ENCODE measurements around the gene LINS1.
A peak's percentile ranks its signal among the peaks of the same experiment; 100 is the strongest.

LINS1 gene, protein sequence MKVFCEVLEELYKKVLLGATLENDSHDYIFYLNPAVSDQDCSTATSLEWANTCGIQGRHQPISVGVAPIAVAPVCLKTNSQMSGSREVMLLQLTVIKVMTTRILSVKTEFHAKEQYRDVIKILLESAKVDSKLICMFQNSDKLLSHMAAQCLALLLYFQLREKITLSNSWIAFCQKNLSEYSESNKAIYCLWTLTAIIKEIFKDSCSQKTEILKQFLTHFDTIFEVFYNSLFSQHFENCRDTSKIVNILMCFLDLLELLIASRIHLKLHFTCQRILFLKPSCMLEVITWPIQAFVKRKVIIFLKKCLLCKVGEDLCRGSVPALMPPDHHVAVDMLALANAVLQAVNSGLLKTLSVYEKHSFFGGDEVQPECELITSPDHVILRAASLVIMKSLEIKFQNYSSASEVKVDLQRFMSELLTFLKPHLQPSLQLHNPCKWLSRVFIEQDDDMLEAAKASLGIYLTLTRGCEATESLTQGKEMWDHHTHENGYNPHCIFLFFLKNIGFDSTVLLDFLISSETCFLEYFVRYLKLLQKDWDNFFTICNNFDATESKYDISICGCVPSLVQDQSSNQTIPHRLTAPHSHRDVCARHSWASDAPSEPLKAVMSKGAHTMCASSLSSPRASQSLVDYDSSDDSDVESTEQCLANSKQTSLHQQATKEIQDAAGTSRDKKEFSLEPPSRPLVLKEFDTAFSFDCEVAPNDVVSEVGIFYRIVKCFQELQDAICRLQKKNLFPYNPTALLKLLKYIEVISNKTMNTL

DNA sequence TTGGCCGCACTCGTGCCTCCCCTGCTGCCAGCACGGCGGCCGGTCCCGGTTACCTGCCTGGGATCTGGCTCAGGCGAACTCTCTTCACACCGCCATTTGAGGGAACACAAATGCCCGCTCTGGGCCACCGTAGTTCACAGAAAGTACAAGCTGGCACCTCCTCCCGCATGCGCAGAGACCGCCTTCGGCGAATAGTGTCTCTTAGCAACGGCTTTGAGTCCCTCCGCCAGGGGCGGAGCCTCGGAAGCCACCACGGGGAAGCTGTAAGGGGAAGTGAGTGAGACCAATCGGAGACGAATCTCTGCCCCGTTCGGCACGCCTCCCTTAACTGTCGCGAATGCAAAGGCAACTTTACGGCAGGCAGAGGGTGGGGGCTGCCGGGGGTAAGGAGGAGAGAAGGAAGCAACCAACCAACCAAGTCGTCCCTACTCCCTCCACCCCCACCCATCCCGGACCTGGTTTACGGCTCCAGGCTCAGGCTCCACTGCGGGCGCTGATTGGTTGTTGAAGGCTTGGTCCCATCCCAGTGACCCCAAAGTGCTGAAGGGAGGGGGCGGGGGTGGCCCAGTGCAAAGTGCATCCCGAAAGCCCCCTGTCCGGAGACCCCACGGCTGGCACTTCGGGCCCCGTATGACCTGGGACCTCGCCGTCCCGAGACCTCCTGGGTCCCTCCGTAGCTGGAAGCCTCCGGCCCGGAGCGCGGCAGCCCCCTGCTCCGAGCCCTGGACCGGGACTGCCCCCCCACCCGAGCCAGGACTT is at the start of gene LINS1, which contains the start of gene ASB7:
Gene LINS1 (minus strand): TSS at position 121 of the 759 bp plus-strand sequence. CDS start 21,342 bp downstream, outside the sequence.
Gene ASB7 (plus strand): TSS at position 526 of the 759 bp plus-strand sequence. CDS start 9,628 bp downstream, outside the sequence.
- peak; percentile 100 for DNase-seq (ENCODE audit: low spot score)

DNA sequence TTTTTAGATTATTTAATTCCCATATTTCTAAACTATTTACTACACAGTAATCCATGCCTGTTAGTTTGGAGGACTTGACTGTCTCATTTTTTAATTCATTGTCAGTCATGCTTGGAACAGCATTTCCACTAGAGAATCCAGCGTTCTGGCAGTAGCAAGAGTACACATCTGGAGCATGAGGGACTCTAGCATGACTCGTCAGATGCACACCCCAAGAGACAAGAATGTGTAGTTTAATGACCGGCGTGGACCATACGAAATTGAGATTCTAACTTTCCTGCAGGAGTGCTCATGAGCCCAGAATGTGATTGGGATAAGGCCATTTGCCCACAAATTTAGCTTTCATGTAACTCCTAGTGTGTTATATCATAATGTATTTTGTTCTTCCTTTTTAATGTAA is 49.3 kb upstream of the LINS1 start:
- no peak for DNase-seq (ENCODE audit: low spot score)

DNA sequence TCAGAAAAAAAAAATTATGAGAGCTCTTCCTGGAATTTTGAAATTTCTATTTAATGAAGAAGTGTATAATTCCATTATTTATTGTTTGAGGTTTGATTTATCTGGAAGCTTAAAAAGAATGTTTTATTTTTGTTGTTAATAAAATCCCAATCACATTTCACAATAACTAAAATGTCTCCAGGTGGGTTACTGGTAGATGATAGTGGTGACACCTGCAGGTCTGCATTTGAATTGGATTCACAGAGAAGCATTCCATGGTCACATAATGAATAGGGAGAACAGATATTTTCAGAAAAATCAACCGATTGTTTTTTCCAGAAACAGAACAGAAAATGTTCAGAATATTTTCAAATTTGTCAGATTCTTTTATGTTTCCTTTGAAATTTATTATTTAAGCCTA is 48.7 kb upstream of the LINS1 start:
- no peak for DNase-seq (ENCODE audit: low spot score)

DNA sequence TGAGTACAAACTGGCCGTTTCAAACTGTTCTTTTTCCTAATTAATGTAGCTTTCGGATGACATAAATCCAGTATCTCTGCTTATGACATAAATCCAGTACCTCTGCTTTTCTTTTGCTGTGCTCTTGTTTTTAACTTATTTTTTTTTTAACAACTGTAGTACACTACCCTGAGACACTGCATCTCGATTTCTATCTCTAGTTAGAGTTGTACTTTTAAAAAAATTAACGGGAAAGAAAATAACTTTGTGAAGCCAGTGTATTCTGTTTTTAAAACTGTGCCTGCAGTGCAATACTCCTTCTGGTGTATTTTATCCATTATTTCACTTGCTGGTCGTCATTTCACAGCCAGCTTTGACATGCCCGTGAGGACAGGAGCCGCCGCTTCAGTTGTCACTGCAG is 47.0 kb upstream of the LINS1 start:
- DNase-seq (ENCODE audit: low spot score) = no peak

DNA sequence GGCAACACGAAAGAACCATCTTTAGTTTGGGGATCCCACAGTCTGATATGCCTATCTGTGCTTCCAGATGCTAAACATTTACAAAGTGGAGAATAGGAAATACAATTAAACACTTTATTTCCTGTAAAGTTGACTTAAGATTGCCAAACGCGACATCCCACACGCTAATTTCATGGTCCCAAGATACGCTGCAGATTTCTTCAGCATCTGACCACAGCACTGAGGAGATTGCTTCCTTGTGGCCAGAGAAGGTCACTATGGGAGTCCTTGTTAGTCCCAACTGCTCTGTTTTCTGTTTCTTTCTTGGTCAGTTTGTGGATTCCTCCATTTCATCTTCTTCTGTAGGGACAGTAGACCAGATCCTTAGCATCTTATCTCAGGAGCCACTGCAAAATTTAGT is 43.7 kb upstream of the LINS1 start:
- DNase-seq (ENCODE audit: low spot score) = no peak

DNA sequence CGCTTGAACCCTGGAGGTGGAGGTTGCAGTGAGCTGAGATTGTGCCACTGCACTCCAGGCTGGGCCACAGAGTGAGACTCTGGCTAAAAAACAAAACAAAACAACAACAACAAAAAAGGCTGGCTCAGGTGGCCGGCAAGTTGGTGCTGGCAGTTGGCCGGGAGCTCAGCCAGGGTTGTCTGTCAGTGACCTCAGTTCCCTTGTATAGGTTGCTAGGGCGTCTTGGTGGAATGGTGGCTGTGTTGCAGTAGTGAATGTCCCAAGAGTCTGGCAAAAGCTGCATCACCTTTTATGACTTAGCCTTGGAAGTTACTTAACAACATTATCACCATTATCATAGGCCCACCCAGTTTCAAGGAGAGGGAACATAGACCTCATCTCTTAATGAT is 41.0 kb upstream of the LINS1 start:
- no peak for DNase-seq (ENCODE audit: low spot score)

DNA sequence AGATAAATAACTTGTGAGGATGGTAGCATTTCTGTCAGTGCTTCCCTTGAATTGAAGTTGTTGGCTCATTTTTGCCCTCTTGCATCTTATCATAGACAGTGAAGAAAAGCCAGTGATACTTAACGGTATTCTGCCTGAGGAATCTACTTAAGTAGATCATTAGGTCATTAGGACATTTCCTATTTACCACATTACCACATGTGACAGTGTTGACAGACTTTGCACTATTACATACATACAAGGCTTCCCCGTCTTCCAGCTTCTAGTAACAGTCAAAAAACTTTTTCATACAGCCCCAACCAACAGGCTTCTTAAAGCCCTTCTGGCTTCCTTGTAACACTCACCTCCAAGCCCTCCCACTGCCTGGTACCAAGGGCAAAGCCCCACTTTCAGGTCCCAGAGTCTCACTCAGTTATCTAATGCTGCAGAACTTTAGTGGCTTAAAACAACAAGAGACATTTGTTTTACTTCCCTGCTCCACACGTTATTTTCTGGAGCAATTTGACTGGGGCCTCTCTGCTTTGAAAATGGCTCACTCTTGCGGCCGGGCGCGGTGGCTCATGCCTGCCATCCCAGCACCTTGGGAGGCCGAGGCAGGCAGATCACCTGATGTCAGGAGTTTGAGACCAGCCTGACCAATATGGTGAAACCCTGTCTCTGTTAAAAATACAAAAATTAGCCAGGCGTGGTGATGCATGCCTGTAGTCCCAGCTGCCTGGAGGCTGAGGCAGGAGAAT is 40.4 kb upstream of the LINS1 start:
- no peak for DNase-seq (ENCODE audit: low spot score)

DNA sequence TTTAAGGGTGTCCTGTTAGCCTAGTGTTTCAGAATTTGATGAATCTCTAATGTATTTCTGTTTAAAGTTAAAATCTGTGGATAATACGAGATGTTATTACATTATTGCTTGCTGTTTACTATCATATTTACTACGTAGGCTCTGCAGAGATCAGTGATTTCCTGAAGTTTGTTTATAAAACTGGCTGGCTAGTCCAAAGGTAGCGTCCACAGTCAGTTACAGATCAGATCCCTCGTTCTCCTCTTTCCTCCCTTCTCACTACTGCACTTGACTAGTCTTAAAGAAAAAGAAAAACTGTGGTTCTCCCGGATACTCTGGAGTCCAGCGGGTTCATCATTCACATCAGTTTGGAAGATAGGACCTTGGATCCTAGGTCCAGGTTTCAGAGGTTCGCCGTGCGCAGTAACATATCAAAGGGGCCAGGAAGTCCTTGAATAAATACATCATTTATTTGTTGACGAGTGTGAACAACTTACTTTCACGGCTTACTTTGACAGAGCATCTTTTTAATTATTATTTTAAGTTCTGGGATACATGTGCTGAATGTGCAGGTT is 36.3 kb upstream of the LINS1 start:
- DNase-seq (ENCODE audit: low spot score) = no peak

DNA sequence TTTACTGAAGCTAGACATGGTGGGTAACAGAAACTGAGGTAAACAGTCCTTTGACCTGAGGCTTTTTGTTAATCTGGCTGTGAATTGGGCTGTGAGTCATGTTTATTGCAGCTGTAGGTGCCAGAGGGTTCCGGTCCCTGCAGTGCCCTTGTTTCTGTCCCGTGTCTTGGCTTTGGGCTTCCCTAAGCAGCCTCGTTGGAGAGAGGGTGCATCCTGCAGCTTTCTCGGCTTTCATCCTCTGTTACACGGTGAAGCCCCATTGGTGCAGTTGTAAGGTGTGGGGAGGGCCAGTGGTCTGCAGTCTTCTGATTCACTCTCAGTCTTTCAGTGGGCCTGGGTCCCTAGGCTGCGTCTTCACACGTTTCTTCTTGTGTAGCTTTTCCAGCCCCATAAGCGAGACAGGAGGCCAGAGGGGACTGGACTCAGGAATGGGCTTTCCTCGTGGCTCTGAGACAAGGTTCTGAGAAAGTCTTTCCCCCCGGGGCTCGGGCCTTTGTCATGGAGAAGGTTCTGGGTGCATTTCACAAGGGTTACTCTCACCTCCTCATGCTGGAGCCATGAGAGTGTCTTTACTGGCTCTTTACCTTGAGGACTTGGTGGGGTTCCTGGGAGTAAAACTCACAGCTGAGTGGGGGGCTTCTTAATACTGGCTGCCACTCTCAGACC is 33.6 kb upstream of the LINS1 start:
- DNase-seq (ENCODE audit: low spot score) = no peak

DNA sequence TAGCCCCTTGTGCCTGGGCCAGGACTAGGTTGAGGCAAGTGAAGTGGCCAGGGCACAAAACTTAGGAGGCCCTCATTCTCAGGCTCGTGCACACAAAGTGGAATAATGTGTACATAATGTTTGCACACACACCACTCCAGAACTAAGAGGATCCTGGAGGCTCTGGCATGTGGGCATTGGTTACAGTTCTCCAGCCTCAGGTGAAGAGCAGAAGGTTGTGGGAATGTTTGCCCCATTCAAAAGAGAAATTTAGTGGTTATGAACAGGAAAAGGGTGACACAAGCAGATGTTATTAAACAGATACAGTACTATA is 31.7 kb upstream of the LINS1 start:
- no peak for DNase-seq (ENCODE audit: low spot score)

DNA sequence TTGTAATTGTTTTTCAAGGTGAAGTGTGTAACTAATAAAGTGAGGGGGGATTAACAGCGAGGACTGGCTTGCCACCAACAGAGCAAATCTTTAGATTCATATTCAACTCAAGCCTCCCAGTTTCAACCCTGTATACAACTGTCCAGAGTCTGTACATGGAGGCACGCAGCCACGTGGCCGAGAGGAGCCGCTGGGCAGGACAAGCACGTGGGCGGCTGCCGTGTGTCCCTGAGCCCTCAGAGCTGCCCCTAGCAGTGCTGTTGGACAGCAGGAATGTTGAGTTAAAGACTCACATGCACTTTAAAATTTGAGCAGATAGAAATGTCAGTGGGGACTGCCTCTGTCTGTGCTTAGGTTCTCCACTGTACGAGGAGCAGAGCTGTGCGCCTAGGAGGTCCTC is 29.8 kb upstream of the LINS1 start:
- DNase-seq (ENCODE audit: low spot score) = no peak

DNA sequence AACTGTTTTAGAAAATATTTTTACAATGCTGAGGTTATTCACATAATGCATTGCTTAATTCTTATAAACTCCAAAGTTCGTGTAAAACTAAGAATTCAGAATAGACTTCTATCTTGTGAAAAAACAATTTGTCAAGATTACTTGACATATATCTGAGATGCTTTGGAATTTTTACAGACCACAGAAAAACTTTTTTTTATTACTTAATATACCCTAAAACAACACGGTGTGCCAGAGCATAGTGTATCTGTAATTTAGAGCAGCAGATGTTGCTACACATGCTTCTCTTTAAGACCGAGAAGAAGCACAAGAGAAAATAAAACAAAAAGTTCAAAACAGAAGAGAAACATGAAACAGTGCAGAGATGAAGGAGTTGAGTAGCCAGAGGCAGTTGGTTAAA is 26.8 kb upstream of the LINS1 start:
- DNase-seq (ENCODE audit: low spot score) = no peak

DNA sequence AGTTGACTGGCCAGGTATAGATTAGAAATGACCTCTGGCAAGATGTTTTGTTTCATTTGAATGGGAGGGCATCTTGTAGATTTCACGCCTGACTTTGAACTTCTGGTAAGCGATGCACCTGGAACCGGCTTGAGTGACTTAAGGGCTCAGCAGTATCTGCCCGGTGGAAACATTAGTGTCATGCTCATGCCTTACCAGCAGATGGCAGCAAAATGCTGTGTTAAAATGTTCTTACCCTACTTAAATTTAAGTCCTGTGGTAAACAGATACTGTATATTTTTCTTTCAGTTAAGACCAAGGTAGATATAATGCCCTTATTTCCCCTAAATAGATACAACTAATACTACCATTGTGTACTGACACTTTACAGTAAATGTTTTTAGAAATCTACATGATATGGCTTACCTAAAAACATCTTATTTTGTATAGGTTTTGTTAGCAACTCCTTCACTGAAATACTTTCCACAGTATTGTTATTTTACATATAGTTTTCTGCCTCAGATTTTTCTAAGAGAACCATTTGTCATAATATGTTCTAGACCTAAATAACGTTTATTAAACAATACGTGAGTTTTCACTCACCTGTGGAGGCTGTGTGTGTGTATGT is 25.9 kb upstream of the LINS1 start:
- DNase-seq (ENCODE audit: low spot score) = peak; percentile 72

DNA sequence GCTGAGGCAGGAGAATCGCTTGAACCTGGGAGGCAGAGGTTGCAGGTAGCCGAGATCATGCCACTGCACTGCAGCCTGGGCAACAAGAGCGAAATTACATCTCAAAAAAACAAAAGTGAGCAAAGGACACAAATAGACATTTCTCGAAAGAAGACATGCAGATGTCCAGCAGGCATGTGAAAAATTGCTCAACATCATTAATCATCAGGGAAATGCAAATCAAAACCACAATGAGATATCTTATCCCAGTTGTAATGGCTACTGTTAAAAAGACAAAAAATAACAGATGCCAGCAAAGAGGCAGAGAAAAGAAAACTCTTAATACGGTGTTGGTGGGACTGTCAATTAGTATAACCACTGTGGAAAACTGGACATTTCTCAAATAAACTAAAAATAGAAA is 21.3 kb upstream of the LINS1 start:
- DNase-seq (ENCODE audit: low spot score) = no peak

DNA sequence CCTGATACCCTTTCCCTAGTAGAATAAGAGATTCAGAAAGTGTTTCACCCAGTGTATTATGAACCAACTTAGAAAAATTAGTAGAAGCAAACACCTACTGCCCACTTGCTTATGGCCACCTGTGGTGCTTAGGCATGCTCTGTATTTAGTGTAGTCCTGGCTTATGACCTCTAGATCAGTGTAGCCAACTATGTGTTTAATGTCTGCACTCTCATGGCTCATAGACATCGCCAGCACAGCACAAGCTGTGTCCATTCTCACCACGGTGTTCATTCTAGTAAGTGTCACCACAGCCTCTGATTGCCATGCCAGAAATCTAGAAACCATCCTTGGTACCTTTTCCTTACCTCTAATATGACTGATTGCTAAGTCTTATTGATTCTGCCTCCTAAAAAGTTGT is 14.7 kb upstream of the LINS1 start:
- no peak for DNase-seq (ENCODE audit: low spot score)

DNA sequence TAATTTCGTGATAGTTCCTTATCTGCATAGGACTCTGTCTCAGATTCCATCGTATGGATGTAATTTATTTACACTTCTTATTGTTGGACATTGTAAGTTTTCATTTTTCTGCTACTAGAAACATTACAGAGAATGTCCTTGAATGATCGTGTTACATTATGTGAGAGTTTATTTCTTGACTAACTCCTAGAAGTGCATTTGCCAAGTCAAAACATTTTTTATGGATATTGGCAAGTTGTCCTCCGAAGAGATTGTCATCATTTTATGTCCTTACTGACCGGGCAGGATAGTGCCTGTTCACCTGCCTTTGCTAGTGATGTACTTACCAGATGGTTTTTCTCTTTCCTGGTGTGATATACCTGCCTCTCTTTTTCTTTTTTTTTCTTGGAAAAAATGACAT is 13.8 kb upstream of the LINS1 start:
- no peak for DNase-seq (ENCODE audit: low spot score)

DNA sequence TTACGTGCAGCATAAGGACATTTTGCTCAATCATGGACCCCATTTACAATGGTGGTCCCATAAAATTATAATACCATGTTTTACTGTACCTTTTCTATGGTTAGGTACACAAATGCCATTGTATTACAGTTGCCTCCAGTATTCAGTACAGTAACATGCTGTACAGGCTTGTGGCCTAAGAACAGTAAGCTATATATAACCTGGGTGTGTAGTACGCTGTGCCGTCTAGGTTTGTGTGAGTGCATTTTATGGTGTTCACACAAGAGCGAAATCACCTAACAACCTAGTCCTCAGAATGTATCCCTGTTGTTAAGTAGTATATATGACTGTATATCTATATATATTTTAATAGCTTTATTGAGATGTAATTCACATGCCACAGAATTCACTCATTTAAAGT is 12.9 kb upstream of the LINS1 start:
- DNase-seq (ENCODE audit: low spot score) = no peak

DNA sequence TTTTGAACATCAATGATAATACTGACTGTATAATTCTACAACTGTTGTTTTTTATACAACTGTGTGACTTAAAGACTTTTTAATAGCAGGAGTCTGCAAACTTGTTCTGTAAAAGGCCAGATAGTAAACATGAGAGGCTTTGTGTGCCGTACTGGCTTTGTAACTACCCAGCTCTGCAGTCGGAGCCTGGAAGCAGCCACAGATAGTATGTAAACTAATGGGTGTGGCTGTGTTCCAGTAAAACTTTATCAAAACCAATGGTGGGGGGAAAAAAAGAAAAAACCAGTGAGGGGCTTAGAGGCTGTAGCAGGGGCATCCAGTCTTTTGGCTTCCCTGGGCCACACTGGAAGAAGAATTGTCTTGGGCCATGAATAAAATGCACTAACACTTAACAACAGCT is 12.4 kb upstream of the LINS1 start:
- DNase-seq (ENCODE audit: low spot score) = no peak

DNA sequence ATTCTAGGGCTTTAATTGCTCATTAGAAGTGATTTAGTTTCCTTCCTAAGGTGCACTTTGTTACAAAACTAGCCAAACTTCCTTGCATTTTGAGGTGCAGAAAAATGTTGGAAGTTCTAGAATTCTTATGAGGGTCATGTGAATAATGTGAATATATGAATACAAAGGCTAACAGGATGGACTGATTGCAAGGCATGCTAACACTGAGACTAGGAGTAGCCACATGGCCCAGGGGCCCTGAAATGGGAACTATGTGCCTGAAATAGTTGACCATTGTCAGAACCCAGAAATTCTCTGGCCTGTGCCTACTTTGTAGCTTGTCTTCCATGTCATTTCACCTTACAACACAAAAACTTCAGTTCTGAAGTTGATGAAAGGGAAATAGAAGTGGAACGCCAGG is 11.2 kb upstream of the LINS1 start:
- no peak for DNase-seq (ENCODE audit: low spot score)

DNA sequence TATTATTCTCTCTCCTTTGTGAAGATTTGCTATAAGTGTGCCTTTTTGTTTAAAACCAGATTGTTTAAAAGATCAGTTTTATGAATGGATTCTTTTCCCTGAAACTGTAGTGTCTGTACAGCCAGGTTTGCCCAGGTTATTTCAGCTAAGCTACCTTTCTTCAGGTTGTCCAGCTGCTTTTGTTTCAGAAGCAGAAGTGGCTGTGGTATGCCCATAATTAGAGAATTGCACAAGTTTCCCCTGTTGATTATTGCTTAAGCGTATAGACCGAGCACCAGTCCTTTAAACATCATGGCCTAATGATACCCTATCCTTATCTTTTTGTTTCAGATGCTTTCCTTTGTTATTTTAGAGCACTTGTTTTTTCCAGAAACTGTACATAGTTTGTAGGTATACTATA is 10.6 kb upstream of the LINS1 start:
- no peak for DNase-seq (ENCODE audit: low spot score)
